Mammary epithelial cell (primary cell): ENCODE results near the gene ENOX1.

Experiments used
- EZH2 ChIP-seq: IDR thresholded peaks from 2 replicates; pipeline ENCODE4 v1.6.1; 2012; ENCODE audit warnings: low read length, inconsistent platforms, borderline replicate concordance
- TF ChIP-seq, protein P1 (sequence below), 2 donors: IDR thresholded peaks in 1 of 2; conservative IDR thresholded peaks in 1 of 2; 2 replicates each; pipeline ENCODE4 v1.5.1; 2011 to 2012; ENCODE audit warnings: inconsistent platforms in 2 of 2, low read length in 2 of 2, mild to moderate bottlenecking in 2 of 2, control low read depth in 1 of 2, low read depth in 1 of 2; ENCODE audit not compliant: insufficient read depth in 1 of 2; ENCODE audit errors: extremely low read depth in 1 of 2

DNA sequence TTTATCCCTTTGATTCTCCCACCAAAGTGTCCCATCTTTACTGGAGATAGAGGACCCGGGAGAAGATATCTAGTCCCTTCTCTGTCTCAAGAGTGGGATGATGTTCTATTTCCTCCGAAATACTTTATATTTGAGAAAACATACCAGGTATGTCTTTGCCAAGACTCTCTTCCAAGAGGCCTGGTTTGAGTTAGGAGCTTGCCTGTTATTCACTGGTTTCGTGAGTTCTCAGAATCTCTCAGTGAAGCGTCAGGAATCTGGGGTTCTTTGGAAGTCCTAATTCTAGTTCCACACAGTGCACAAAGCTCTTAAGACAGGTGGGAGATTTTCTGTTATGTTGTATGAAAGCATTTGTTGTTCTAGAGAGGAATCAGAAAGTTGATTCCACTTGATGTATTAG lies 581.4 kb downstream of the ENOX1 start:
- TF ChIP-seq, protein P1, sequence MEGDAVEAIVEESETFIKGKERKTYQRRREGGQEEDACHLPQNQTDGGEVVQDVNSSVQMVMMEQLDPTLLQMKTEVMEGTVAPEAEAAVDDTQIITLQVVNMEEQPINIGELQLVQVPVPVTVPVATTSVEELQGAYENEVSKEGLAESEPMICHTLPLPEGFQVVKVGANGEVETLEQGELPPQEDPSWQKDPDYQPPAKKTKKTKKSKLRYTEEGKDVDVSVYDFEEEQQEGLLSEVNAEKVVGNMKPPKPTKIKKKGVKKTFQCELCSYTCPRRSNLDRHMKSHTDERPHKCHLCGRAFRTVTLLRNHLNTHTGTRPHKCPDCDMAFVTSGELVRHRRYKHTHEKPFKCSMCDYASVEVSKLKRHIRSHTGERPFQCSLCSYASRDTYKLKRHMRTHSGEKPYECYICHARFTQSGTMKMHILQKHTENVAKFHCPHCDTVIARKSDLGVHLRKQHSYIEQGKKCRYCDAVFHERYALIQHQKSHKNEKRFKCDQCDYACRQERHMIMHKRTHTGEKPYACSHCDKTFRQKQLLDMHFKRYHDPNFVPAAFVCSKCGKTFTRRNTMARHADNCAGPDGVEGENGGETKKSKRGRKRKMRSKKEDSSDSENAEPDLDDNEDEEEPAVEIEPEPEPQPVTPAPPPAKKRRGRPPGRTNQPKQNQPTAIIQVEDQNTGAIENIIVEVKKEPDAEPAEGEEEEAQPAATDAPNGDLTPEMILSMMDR (conservative IDR thresholded peaks at IDR 0.05 in 1 of 2, IDR thresholded peaks at IDR 0.05 in 1 of 2; ENCODE audit: extremely low read depth in 1 of 2, insufficient read depth in 1 of 2, low read depth in 1 of 2, low read length in 2 of 2), result no peak
- TF ChIP-seq EZH2, result no peak
